ENCODE measurements around the gene NME9.

- no peak for TF ChIP-seq CTCF (IDR thresholded peaks at IDR 0.05; ENCODE audit: low read length)
- no peak for TF ChIP-seq EZH2 (optimal IDR thresholded peaks at IDR 0.05; ENCODE audit: low read depth, low read length)
Measured at GRCh38 chr3:138327831-138328230, 1.8 kb downstream of the NME9 start.

All from MM.1S (cell line).